Ramos (cell line): ENCODE measurements around the gene LDB1.

Experiments used
- in situ Hi-C: fragments of 300-500 bp; cut with MboI; formaldehyde crosslinking; loops from one replicate; pipeline ENCODE4 v1.14.3; 2022; ENCODE audit warnings: low sequenced_read_pairs; ENCODE audit not compliant: unreplicated experiment

The LDB1 gene

GRCh38 chr10:102139281-102140110 is 19.3 kb upstream of the LDB1 start:
- in situ Hi-C loops, result no loop called here

- in situ Hi-C loops, result no loop called here
Observed at GRCh38 chr10:102135956-102136526, 15.9 kb upstream of the LDB1 start.

GRCh38 chr10:102134416-102134815 is 14.2 kb upstream of the LDB1 start:
- in situ Hi-C loops, result no loop called here

GRCh38 chr10:102133373-102134195 is 13.4 kb upstream of the LDB1 start:
- in situ Hi-C loops, result no loop called here

GRCh38 chr10:102132563-102133372 is 12.6 kb upstream of the LDB1 start, which contains the start of gene PPRC1:
PPRC1 (plus strand) TSS chr10:102133040; CDS start chr10:102133069, 29 bp downstream.
- in situ Hi-C loops, result no loop called here

GRCh38 chr10:102132193-102132562 is 12.0 kb upstream of the LDB1 start:
- in situ Hi-C loops, result no loop called here

- in situ Hi-C loops, result no loop called here
Observed at GRCh38 chr10:102131286-102132170, 11.4 kb upstream of the LDB1 start.

GRCh38 chr10:102123223-102123622 is 3.1 kb upstream of the LDB1 start:
- in situ Hi-C loops, result no loop called here

- in situ Hi-C loops, result no loop called here
Observed at GRCh38 chr10:102122450-102122849, 2.3 kb upstream of the LDB1 start.

GRCh38 chr10:102121739-102122372 is 1.7 kb upstream of the LDB1 start:
- in situ Hi-C loops, result no loop called here

GRCh38 chr10:102120991-102121738 is 997 bp upstream of the LDB1 start:
- in situ Hi-C loops, result no loop called here

GRCh38 chr10:102119417-102120141 is 589 bp downstream of the LDB1 start:
- in situ Hi-C loops, result no loop called here

- in situ Hi-C loops, result no loop called here
Observed at GRCh38 chr10:102118867-102119266, 1.3 kb downstream of the LDB1 start.

- in situ Hi-C loops, result no loop called here
Observed at GRCh38 chr10:102117391-102118159, 2.6 kb downstream of the LDB1 start.

- in situ Hi-C loops, result no loop called here
Observed at GRCh38 chr10:102116656-102117055, 3.5 kb downstream of the LDB1 start.

- in situ Hi-C loops, result no loop called here
Observed at GRCh38 chr10:102115775-102116174, 4.4 kb downstream of the LDB1 start.
